Bone marrow (tissue), 2 donors: Measurements from ENCODE around the gene CEP72.
"Not testable (repeated sequence)": the region's sequence is repeated elsewhere in the genome, so short reads cannot be mapped to it uniquely, and the experiment has no call there.

Source experiments
- DNase-seq, 2 donors: peaks; one replicate each; lab custom pipeline; 2025; lab: John Stamatoyannopoulos, UW

Gene CEP72

GRCh38 chr5:611731-612486 lies at the start of gene CEP72:
Gene CEP72, plus strand, starts transcription at chr5:612340. Its CDS starts 22 bp downstream, at chr5:612362.
- DNase-seq = peak; percentile 75 to 89

GRCh38 chr5:565782-566440 lies 46.2 kb upstream of the CEP72 start:
- no peak for DNase-seq

- DNase-seq = no peak
Observed at GRCh38 chr5:566636-567309, 45.4 kb upstream of the CEP72 start.

GRCh38 chr5:567664-568060 lies 44.5 kb upstream of the CEP72 start:
- no peak for DNase-seq

GRCh38 chr5:568061-568781 lies 43.9 kb upstream of the CEP72 start:
- no peak for DNase-seq

- no peak for DNase-seq
Observed at GRCh38 chr5:568809-569208, 43.3 kb upstream of the CEP72 start.

GRCh38 chr5:569358-569867 lies 42.7 kb upstream of the CEP72 start:
- DNase-seq = no peak

- no peak for DNase-seq
Observed at GRCh38 chr5:569868-570361, 42.2 kb upstream of the CEP72 start.

- DNase-seq = no peak
Observed at GRCh38 chr5:570446-570845, 41.7 kb upstream of the CEP72 start.

GRCh38 chr5:570886-571285 lies 41.3 kb upstream of the CEP72 start:
- DNase-seq = no peak

- DNase-seq = no peak
Observed at GRCh38 chr5:571791-572190, 40.3 kb upstream of the CEP72 start.

GRCh38 chr5:572398-573019 lies 39.6 kb upstream of the CEP72 start:
- no peak for DNase-seq

GRCh38 chr5:573206-573605 lies 38.9 kb upstream of the CEP72 start:
- no peak for DNase-seq

GRCh38 chr5:573976-574375 lies 38.2 kb upstream of the CEP72 start:
- DNase-seq = no peak

GRCh38 chr5:574906-575305 lies 37.2 kb upstream of the CEP72 start:
- no peak for DNase-seq

- DNase-seq = no peak
Observed at GRCh38 chr5:575636-576035, 36.5 kb upstream of the CEP72 start.

GRCh38 chr5:577214-577613 lies 34.9 kb upstream of the CEP72 start:
- not testable (repeated sequence) for DNase-seq

- no peak for DNase-seq
Observed at GRCh38 chr5:577800-578199, 34.3 kb upstream of the CEP72 start.

GRCh38 chr5:579211-579610 lies 32.9 kb upstream of the CEP72 start:
- no peak for DNase-seq

- DNase-seq = no peak
Observed at GRCh38 chr5:579746-580366, 32.3 kb upstream of the CEP72 start.

GRCh38 chr5:580436-580835 lies 31.7 kb upstream of the CEP72 start:
- no peak for DNase-seq
